Stimulated activated CD8-positive, alpha-beta memory T cell treated with anti-CD3 and anti-CD28 coated beads, Interleukin-7, amount 100 ng/mL, for 24 hours (primary cell): ENCODE data around the gene AQP2.

Experiments
- DNase-seq: peaks from one replicate; pipeline ENCODE4 v3.0.0-alpha.2; 2020; ENCODE audit warnings: low read depth

The AQP2 gene

DNA sequence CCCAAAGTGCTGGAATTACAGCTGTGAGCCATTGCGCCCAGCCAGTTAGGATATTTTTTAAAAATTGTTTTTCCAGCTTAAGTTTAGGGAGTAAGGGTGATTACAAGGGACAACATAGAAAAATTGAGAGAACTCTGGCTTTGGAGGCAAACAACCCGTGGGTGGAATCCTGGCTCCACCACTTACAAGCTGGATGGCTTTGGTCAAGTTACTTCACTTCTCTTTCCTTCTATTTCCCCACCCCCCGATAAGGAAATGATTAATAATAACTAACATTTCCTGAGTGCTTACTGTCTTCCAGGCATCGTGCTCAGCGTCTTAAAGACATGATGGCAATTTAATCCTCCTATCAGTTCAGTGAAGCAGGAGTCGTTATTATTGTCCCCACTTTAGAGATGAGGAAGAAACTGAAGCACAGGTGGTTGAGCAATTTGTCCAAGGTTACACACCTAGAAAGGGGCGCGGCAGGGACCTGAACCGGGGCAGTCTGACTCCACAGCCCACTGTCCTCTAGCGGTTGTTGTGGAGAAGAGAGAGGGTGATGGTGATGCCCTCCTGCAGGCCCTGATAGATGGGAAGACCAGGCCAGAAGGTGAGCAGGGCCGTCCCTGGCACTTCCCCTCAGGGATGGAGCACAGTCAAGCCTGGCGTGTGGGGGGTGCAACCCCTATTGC is 30.2 kb upstream of the AQP2 start:
- DNase-seq, result no peak

DNA sequence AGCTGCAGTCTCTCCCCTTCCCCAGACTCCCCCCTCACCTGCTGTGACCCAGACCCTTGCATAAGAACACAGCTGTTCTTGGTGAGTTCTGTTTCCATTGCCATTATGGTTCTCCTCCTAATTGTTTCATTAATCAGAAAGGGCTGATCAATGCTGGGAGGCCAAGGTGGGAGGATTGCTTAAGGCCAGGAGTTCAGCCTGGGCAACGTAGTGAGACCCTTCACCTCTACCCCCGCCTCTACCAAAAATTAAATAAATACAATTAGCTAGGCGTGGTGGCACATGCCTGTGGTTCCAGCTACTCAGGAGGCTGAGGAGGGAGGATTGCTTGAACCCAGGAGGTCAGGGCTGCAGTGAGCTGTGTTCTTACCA is 29.6 kb upstream of the AQP2 start:
- DNase-seq, result no peak

DNA sequence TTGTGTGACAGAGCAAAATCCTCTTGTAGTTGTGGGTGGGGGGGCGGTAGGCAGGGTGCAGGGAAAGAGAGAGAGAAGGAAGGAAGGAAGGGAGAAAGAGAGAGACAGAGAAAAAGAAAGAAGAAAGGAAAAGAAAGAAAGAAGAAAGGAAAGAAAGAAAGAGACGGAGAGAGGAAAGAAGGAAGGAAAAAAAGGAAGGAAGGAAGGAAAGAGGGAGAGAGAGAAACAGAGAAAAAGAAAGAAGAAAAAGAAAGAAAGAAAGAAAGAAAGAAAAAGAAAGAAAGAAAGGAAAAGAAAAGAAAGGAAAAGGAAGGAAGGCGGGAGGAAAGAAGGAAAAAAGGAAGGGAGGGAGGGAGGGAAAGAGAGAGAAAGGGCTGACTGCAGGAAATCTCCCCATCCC is 29.2 kb upstream of the AQP2 start:
- DNase-seq, result no peak

DNA sequence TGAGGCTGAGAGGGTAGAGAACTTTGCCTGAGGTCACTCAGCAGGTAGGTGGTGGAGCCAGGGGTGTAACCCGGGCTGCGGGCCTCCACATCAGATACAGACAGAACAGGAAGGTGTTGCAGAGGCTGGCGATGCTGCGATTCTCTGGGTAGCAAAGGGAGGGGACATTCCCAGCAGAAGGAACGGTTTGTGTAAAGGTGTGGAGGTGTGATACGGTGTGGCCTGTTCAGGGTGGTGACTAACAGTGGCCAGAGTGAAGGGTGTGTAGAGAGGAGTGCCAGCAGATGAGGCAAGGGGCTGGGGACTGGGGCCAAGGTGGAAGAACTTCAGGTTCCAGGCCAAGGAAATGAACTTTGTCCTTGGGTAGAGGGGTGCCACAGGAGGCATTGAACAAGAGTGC is 28.6 kb upstream of the AQP2 start:
- no peak for DNase-seq

DNA sequence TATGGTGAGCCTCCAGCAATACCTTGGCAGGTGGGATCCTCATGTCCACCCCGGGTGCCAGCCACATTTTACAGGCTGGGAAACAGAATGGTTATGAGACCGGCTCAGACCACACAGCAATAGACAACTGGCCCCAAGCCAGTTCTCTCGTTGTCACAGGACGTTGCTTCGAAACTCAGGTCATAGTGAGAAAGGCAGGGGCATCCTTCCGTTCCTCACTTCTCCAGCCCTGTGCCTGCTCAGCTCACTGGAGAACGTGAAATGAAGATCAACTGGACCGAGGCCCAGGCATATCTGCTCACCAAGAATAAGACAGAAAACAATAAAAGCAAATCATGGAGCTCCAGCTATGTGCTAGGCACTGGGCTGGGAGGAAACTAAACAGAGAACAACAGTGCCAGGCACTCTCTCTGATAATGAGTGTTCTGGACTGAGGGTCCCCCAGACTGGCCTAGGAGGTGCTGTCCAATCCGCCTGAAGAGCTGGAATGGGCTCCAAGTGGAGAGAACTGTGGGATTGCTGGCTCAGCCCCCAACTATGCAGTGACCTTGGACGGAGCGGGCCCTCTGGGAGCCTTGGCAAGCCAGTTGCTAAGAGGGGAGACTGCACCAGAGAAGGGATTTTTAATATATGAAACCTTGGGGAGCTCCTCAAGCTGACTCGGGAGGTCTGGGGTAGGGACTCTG is 28.0 kb upstream of the AQP2 start:
- no peak for DNase-seq

DNA sequence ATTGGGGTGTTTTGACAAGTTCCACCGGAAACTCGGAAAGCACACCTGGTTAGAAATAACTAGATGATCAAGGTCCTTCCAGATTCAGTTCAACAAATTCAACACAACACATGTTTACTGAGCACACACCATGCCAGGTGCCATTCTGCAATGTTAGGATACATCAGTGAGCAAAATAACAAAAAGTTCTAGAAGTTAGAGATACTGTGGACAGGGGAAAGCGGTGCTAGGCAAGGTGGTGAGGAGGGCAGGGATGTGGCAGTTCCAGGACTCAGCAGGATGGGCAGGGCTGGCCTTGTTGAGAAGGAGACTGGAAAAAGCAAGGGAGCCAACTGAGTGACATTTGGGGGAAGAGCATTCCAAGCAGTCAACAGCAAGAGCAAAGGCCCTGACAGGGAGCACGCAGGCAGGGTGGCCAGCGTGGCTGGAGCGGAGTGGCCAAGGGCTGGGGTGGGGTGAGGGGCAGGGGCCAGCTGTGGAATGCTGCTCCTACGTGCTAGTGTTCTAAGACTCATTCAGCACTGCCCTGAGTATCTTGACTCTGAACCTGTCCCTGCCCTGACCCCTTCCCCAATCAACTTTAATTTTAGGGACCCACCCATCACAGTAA is 27.4 kb upstream of the AQP2 start:
- DNase-seq, result no peak

DNA sequence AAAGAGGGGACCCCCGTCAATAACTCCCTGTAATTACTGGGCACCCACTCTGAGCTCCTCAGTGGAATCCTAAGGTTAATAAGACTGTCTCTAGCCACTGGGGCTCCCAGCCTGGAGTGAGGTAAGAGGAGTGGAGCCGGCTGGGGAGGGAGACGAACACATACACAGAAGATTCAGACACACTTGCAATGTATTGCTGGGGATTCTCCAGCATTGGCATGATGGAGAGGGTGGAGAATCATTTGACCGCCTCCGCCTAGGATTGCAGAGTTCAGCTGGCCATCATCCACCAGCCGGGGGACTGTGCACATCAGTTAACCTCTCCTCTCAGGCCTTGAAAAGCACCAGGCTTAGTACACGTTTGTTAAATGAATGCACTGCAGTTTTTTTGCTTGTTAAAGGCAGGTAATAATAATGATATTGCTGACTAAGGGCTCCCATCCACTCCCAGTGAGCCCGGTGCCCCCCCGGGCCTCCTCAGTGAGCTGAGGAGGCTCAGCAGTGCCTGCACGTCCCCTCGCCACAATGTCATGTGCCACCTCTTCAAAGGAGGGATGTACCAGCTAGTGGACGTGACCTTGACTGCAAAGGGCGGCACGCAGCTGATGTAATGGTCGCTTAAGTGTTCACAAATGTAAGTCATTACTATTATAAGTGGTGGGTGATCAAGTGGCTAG is 26.5 kb upstream of the AQP2 start:
- no peak for DNase-seq

DNA sequence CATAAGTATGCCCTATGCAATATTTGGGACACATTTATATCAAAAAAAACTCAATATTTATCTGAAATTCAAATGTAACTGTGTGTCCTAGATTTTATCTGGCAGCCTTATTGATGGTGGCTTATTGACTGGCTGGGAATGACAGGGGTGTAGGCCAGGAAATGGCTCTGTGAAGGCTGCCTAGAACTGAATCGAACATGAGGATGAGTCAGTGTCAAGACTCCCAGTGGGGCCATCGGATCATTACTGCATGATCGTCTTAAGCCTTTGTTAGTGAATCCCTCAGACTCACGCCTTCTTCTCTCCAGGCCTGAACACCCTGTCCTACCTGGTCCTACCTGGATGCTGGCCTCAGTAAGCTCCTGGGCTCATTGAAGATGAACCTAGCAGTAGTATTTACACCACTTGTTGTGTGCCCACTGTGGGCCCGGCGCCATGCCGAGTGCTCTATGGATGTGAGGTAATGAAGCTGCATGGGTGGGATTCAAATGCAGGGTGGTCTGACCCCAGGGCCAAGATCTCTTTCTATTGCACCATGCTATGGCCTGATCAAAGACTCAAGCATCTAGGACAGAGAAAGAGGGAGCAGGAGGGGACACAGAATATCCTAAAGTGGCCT is 25.8 kb upstream of the AQP2 start:
- DNase-seq, result no peak

DNA sequence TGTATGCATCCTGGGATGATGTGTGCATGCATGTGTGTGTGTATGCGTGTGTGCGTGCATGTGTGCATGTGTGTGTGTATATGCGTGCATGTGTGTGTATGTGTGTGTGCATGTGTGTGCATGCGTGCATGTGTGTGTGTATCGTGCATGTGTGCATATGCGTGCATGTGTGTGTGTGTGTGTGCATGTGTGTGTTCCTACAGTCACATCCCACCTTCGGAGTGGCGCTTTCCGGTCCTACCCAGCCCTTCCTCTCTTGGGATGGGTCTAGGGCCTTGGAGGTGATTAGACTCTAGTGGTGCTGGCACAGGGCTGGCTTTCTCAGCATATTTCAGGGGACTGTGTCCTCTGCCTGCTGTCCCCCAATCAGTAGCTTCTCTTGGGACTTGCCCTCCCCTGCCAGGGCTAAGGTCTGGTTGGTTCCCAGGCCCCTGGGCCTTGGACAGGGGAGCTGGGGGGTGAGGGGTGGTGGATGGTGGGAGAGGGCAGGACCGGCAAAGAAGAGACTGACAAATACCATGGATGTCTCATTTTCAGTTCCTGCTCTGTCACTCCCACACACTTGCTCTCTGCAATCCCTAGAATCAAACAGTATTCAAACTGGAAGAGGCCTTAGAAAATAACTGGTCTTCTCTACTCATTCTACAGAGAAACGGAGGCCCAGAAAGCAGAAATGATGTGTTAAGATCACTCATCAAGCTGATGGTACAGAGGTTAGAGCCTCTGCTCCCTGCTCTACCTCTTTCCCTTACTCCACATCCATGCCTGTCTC is 24.9 kb upstream of the AQP2 start:
- no peak for DNase-seq

DNA sequence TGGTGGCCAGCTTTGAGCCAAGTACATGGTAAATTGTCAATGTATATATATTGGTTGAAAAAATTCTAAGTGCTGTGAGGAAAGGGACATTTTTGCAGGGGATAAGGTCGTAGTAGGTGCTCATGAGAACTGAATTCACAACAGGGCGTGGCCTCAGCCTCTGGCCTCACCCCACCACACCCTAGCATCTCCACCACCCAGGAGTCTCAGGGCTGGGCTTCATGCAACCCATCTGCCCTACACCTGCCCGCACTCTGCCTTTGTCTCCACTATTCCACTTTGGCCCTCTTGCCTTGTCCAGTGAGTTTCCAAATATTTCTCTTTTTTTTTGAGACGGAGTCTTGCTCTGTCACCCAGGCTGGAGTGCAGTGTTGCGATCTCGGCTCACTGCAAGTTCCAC is 22.1 kb upstream of the AQP2 start:
- DNase-seq, result no peak

DNA sequence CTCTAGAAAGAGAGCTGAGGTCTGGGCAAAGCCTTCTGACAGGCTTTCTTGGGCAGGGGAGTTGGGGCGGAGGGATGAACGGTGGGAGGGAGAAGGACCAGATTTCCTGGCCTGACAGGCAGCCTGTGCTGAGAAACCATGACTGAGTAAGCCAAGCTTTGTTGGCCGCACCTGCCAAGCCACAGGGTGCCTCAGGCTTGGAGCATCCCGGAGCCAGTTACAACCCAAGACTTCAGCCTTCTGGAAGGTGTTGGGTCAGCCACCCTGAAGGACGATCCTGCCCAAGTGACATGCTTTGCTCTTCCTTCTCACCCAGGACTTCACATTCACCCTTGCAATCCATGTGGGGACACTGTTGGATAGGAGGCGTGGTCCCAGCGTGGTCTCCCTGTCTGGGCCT is 21.0 kb upstream of the AQP2 start:
- no peak for DNase-seq

DNA sequence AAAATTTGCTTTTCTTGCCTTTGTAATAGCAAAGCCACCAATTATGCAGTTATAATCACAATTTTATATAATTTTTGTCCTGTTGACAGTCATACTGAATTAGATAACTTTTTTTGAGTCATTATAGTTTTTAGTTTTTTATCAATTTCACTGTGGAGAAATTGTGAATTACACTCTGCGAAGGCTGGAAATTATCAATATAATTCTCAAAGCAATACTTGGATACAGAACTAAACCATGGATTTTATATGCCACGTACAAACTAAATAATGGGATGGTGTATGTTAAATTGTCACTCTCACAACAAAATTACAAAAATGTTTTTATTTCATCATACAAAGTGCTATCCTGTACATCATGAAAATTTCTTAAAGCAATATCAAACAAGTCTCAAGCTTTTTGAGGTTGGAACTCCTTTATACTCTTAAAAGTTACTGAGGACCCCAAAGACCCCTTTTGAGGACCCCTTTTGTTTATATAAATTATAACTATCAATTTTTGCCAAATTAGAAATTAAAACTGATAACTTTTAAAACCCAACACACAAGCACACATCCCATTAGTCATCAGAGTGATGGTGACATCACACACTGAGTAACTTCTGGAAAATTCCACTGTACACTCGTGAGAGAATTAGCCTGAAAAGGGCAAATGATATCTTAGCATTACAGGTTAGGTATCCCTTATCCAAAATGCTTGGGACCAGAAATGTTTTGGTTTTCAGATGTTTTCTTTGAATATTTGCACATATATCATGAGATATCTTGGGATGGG is 19.8 kb upstream of the AQP2 start:
- DNase-seq, result no peak

DNA sequence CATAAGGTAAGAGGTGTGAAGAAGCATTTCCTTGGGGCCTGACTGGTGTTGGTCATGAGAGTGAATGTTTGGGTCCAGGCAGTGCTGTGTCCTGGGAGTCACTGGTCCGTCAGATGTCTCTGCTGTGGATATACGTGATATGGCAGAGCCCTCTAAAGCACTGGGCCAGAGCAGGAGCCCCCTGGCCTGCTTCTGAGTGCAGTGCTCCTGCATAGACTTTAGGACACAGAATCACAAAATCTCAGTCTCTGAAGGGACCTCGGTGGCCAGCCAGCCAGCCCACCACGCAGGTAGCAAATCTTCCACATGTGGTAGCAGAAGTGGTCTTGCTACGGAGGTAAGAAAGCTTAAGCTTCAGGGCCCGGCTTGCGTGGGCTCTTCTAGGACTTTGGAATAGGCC is 18.5 kb upstream of the AQP2 start:
- no peak for DNase-seq

DNA sequence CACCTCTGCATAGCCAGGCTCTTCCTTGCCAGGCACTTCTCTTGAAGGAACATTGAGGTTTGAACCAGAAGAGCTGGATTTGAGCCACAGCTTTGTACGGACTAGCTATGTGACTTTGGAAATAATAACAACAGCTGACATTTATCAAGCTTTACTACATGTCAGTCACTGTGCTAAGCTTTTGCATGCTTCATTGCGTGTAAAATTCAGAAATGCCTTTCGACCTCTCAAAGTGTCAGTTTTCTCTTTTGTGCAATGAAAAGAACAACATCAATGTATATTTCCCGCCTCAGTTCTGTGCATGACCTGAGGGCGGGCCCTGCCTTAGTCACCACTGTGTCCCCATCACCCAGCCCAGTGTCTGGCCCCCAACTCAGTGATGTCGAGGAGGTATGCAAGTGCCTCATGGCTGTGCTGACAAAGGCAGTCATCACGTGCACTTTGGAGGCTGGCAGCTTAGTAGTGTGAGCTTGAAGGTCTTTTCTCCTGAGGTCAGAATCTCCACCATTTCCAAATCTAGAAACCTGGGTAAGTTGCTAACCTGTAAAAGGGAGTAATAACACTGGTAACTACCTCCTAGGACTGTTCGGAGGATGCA is 17.9 kb upstream of the AQP2 start:
- no peak for DNase-seq

DNA sequence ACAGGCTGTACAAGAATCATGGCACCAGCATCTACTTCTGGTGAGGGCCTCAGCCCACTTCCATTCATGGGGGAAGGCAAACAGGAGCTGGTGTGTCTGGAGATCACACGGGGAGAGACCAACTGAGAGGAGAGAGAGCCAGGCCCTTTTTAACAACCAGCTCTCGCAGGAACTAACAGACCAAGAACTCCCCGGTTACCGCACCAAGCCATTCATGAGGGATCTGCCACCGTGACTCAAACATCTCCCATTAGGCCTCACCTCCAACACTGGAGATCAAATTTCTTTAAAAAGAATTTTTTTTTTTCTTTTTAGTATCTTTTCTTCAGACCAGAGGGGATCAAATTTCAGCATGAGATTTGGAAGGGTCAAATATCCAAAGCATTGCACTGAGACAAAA is 16.7 kb upstream of the AQP2 start:
- DNase-seq, result no peak

DNA sequence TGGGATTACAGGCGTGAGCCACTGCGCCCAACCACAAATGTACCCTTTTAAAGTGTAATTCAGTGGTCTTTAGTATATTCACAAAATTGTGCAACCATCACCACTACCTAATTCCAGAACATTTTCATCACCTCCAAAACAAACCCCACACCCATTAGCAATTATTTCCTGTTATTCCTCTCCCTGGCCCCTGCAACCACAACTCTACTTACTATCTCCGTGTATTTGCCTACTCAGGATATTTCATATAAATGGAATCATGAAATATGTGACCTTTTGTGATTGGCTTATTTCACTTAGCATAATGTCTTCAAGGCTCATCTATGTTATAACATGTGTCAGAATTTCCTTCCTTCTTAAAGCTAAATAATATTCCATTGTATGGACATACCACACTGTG is 16.0 kb upstream of the AQP2 start:
- no peak for DNase-seq

DNA sequence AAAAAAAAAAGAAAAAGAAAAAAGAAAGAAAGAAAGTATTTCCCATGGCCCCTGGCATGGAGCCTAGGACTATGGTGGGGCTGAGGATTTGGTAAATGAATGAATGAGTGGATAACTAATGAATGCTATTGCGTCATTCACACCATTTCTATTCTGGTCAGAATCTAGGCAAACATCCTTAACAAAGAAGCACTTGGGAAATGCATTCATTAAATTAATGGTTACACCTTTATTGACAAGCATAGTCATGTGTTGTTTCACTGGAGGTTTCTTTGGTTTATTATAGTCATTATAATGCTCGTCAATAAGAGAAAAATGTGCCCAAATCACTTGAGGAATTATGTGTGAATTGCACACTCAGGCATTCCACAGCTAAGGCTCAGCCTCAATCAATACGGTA is 13.6 kb upstream of the AQP2 start:
- DNase-seq, result no peak

DNA sequence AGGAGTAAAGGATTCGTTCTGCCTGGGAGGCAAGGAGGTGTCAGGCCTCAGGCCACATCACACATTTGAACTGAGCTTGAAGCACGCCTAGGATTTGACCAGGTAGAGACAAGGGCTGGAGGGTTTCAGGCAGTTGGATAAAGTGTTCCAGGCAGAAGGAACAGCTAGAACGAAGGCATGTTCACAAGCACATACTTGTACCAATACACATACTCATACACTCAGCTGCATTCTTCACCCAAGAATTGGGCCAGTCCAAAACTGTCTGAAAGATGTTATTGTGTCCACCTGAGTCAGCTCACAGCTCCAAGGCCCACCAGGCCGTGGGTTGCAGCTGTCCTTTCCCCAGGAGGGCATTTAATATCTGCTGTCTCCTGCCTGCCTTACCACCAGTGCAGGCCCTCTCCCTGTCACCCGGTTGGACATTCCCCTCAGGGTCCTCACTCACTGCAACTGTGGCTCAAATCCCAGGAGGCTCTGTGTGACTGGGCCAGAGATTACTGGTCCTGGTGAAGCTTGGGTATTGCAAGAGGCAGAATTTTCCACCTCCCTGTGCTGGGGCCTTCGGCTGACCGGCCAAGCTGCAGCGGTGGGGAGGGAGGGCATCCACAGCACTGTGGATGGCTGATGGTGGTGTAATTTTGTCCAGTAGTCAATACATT is 12.8 kb upstream of the AQP2 start:
- DNase-seq, result no peak

DNA sequence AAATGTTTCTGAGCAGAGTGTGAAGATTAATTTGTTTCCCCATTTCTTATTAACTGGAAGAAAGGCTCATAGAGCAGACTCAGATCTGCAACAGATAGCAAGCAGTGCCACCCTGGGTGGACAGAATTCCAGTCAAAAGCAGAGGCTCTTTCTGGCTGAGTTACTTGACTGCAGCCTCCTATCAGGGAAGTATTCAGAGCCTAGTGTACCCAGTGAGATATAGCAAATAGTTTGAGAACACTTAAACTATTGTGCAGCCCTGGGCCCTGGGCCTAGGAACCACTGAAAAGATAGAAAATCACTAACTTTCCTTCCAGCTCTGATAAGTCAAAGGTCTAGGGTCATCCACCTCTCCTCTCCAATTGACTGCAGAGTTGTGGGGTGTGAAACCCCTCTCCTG is 11.2 kb upstream of the AQP2 start:
- DNase-seq, result no peak

DNA sequence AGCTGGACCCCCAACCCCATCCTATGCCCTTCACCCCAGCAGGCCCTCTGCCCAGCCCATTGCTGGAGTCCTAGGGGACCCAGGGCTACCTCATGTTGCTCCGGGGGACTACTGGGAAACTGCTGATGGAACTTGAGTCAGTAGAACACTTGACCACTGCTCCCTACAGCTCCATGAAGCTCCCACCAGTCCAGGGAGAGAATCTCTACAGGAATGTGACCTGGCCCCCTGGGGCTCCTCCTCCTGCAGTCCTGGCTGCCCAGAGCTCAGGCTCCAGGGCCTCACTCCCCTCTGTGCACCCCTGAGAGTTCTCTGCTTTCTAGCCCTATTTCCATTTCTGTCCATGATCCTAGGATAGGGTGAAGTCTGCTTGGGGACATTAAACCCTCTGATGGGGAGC is 10.8 kb upstream of the AQP2 start:
- no peak for DNase-seq
